ENCODE results near the gene CEACAM19. TPM values are rescaled to one million over a fixed set of nuclear protein-coding genes. Genes with fewer than 3 reads are reported as not detected.

CEACAM19 gene
- total RNA-seq, 1 experiment from 2014 or later = 8.0 TPM

GRCh38 chr19:44653343-44653742 lies 17.9 kb upstream of the CEACAM19 start:
- TF ChIP-seq CTCF (conservative IDR thresholded peaks at IDR 0.05) (no peak), EZH2 (IDR thresholded peaks at IDR 0.05; ENCODE audit: low read depth) (no peak)
- Histone ChIP-seq H3K79me2 (ENCODE audit: low read depth) (peaks cover 64% of the 10 kb centered on the region), H3K27me3 (ENCODE audit: insufficient read depth, low read depth) (no peaks in the 10 kb centered on the region), H3F3A (ENCODE audit: insufficient read depth, low read depth) (peaks cover 92% of the 10 kb centered on the region), H3K36me3 (ENCODE audit: low read depth) (peaks cover 81% of the 10 kb centered on the region), H3K9me3 (ENCODE audit: insufficient read depth, low read depth) (no peaks in the 10 kb centered on the region), H3K9me2 (ENCODE audit: insufficient read depth) (no peaks in the 10 kb centered on the region), H4K20me1 (ENCODE audit: insufficient read depth) (peaks cover 8% of the 10 kb centered on the region; the same call in 1 of the 2 replicates), H2AFZ (no peak overlapping the region), H3K4me3 (no peak overlapping the region), H3K4me2 (no peak overlapping the region), H3K27ac (peak overlapping the region; percentile 33), H3K4me1 (replicated peaks; ENCODE audit: insufficient read depth) (peaks cover 16% of the 10 kb centered on the region)
- intact Hi-C loops (cut with micrococcal nuclease; ENCODE audit: unreplicated experiment) = no loop called here
- ChIA-PET CTCF (no interaction called here), POLR2A (ENCODE audit: unreplicated experiment) (interaction anchor here (0.6 kb wide), 1 partner anchor 261 kb away, joined by 3 read pairs; the partner anchor contains the start of gene APOC1)
- no peak for DNase-seq
- BruUV-seq (replicated peaks) = no TSS peak

- Histone ChIP-seq H3K4me1 (replicated peaks; ENCODE audit: insufficient read depth) (peaks cover 8% of the 10 kb centered on the region; the same call in 1 of the 2 replicates), H3K36me3 (ENCODE audit: low read depth) (peaks cover 80% of the 10 kb centered on the region), H3K4me2 (no peak overlapping the region), H3K4me3 (no peak overlapping the region), H3K9me2 (ENCODE audit: insufficient read depth) (no peaks in the 10 kb centered on the region), H3K79me2 (ENCODE audit: low read depth) (peaks cover 56% of the 10 kb centered on the region), H3K27me3 (ENCODE audit: insufficient read depth, low read depth) (no peaks in the 10 kb centered on the region), H3F3A (ENCODE audit: insufficient read depth, low read depth) (peaks cover 88% of the 10 kb centered on the region), H2AFZ (no peak overlapping the region), H4K20me1 (ENCODE audit: insufficient read depth) (no peaks in the 10 kb centered on the region), H3K9me3 (ENCODE audit: insufficient read depth, low read depth) (no peaks in the 10 kb centered on the region), H3K27ac (peak overlapping the region; percentile 33)
- DNase-seq = peak; percentile 76 to 84
- intact Hi-C loops (cut with micrococcal nuclease; ENCODE audit: unreplicated experiment) = loop anchor here (1.0 to 2.0 kb wide), 6 partner anchors 35 to 190 kb away; no protein-coding TSS in a partner anchor
- BruUV-seq (replicated peaks) = no TSS peak
- ChIA-PET CTCF (interaction anchor here (0.6 to 1.1 kb wide), 9 partner anchors 15 to 117 kb away, joined by 3 to 8 read pairs (median 3); no protein-coding TSS in a partner anchor), POLR2A (ENCODE audit: unreplicated experiment) (no interaction called here)
- TF ChIP-seq EZH2 (IDR thresholded peaks at IDR 0.05; ENCODE audit: low read depth) (no peak), CTCF (conservative IDR thresholded peaks at IDR 0.05) (peak; percentile 77)
Observed at GRCh38 chr19:44653977-44654774, 17.1 kb upstream of the CEACAM19 start.

- peaks cover 86% of the 10 kb centered on the region for H3F3A ChIP-seq (ENCODE audit: insufficient read depth, low read depth)
- ChIA-PET CTCF (interaction anchor here (0.5 to 1.3 kb wide), 4 partner anchors 61 to 113 kb away, joined by 3 to 5 read pairs (median 3); no protein-coding TSS in a partner anchor), POLR2A (ENCODE audit: unreplicated experiment) (no interaction called here)
- peaks cover 83% of the 10 kb centered on the region for H3K36me3 ChIP-seq (ENCODE audit: low read depth)
- DNase-seq = peak in 1 of 2 experiments; percentile 45
- no peaks in the 10 kb centered on the region for H3K27me3 ChIP-seq (ENCODE audit: insufficient read depth, low read depth)
- H3K9me2 ChIP-seq (ENCODE audit: insufficient read depth) = no peaks in the 10 kb centered on the region
- H3K4me2 ChIP-seq = no peak overlapping the region
- H3K9me3 ChIP-seq (ENCODE audit: insufficient read depth, low read depth) = no peaks in the 10 kb centered on the region
- 0 out of 2 replicates have a peak overlapping the region, but pooled peaks have one; percentile 14 for H3K27ac ChIP-seq
- H3K79me2 ChIP-seq (ENCODE audit: low read depth) = peaks cover 27% of the 10 kb centered on the region
- TF ChIP-seq CTCF (conservative IDR thresholded peaks at IDR 0.05) (peak; percentile 96), EZH2 (IDR thresholded peaks at IDR 0.05; ENCODE audit: low read depth) (no peak)
- no TSS peak for BruUV-seq (replicated peaks)
- no peak overlapping the region for H2AFZ ChIP-seq
- intact Hi-C loops (cut with micrococcal nuclease; ENCODE audit: unreplicated experiment) = no loop called here
- H3K4me3 ChIP-seq = no peak overlapping the region
- H3K4me1 ChIP-seq (replicated peaks; ENCODE audit: insufficient read depth) = peaks cover 7% of the 10 kb centered on the region; the same call in 1 of the 2 replicates
- no peaks in the 10 kb centered on the region for H4K20me1 ChIP-seq (ENCODE audit: insufficient read depth)
Observed at GRCh38 chr19:44657211-44657921, 13.9 kb upstream of the CEACAM19 start.
